HG03442 (cell line): Measurements from ENCODE around the gene ZDHHC11B.
"Not testable (repeated sequence)": the region's sequence is repeated elsewhere in the genome, so short reads cannot be mapped to it uniquely, and the experiment has no call there.

Experiments used
- ATAC-seq: cut with Tn5 transposase; IDR thresholded peaks from one replicate; pipeline ENCODE4 v1.9.1; 2021; ENCODE audit warnings: mild to moderate bottlenecking, moderate library complexity; ENCODE audit not compliant: unreplicated experiment

Gene ZDHHC11B

GRCh38 chr5:756865-757345, 27.6 kb downstream of the ZDHHC11B start:
- no peak for ATAC-seq

GRCh38 chr5:756171-756570, 28.4 kb downstream of the ZDHHC11B start:
- ATAC-seq, result no peak

GRCh38 chr5:754143-754632, 30.3 kb downstream of the ZDHHC11B start:
- ATAC-seq, result not testable (repeated sequence)

GRCh38 chr5:753567-754142, 30.9 kb downstream of the ZDHHC11B start:
- ATAC-seq, result not testable (repeated sequence)

- not testable (repeated sequence) for ATAC-seq
These were observed 31.9 kb downstream of the ZDHHC11B start for GRCh38 chr5:752532-753115.

GRCh38 chr5:751992-752391, 32.5 kb downstream of the ZDHHC11B start:
- ATAC-seq, result not testable (repeated sequence)

GRCh38 chr5:751496-751895, 33.0 kb downstream of the ZDHHC11B start:
- ATAC-seq, result no peak

- ATAC-seq, result not testable (repeated sequence)
These were observed 34.3 kb downstream of the ZDHHC11B start for GRCh38 chr5:750226-750625.

GRCh38 chr5:749101-749670, 35.3 kb downstream of the ZDHHC11B start:
- no peak for ATAC-seq

- ATAC-seq, result not testable (repeated sequence)
These were observed 36.2 kb downstream of the ZDHHC11B start for GRCh38 chr5:748011-748980.

GRCh38 chr5:747303-747844, 37.2 kb downstream of the ZDHHC11B start:
- not testable (repeated sequence) for ATAC-seq

GRCh38 chr5:746258-746761, 38.2 kb downstream of the ZDHHC11B start:
- ATAC-seq, result no peak

- not testable (repeated sequence) for ATAC-seq
These were observed 39.0 kb downstream of the ZDHHC11B start for GRCh38 chr5:745272-746142.

- not testable (repeated sequence) for ATAC-seq
These were observed 40.7 kb downstream of the ZDHHC11B start for GRCh38 chr5:743696-744404.

- ATAC-seq, result not testable (repeated sequence)
These were observed 42.3 kb downstream of the ZDHHC11B start for GRCh38 chr5:742276-742675.

GRCh38 chr5:734145-734544, 50.4 kb downstream of the ZDHHC11B start:
- not testable (repeated sequence) for ATAC-seq

- not testable (repeated sequence) for ATAC-seq
These were observed 51.6 kb downstream of the ZDHHC11B start for GRCh38 chr5:732754-733454.

- ATAC-seq, result not testable (repeated sequence)
These were observed 55.3 kb downstream of the ZDHHC11B start for GRCh38 chr5:729225-729624.
